Smooth muscle cell (in vitro differentiated cells): Measurements from ENCODE around the gene A2ML1. TPM values are rescaled to one million over a fixed set of nuclear protein-coding genes. Genes with fewer than 3 reads are reported as not detected.
"Not testable (repeated sequence)": the region's sequence is repeated elsewhere in the genome, so short reads cannot be mapped to it uniquely, and the experiment has no call there.

Experiments
- DNase-seq: peaks from one replicate; lab custom pipeline; 2025; ENCODE audit not compliant: unreplicated experiment; lab: John Stamatoyannopoulos, UW
- H2AFZ ChIP-seq: fragments of 200-600 bp; sonication (generic); 2 replicates; pipeline ENCODE4 v1.6.0; 2016; ENCODE audit warnings: antibody characterized with exemption, low read depth, mild to moderate bottlenecking
- H3F3A ChIP-seq: fragments of 200-600 bp; sonication (generic); 2 replicates; pipeline ENCODE4 v1.6.0; 2017; ENCODE audit warnings: antibody characterized with exemption, low read depth
- H3K27ac ChIP-seq: fragments of 200-600 bp; sonication (generic); 2 replicates; pipeline ENCODE4 v1.5.1; 2016; ENCODE audit warnings: low read depth, mild to moderate bottlenecking
- H3K27me3 ChIP-seq: fragments of 200-600 bp; sonication (generic); 2 replicates; pipeline ENCODE4 v1.6.1; 2016; ENCODE audit warnings: low read depth, mild to moderate bottlenecking
- H3K36me3 ChIP-seq: fragments of 200-600 bp; sonication (generic); 2 replicates; pipeline ENCODE4 v1.5.1; 2016; ENCODE audit warnings: low read depth
- H3K4me1 ChIP-seq: fragments of 200-600 bp; sonication (generic); 2 replicates; pipeline ENCODE4 v1.5.1; 2016; ENCODE audit warnings: low read depth
- H3K4me2 ChIP-seq: fragments of 200-600 bp; sonication (generic); 2 replicates; pipeline ENCODE4 v1.6.0; 2016; ENCODE audit warnings: mild to moderate bottlenecking
- H3K4me3 ChIP-seq: fragments of 200-600 bp; sonication (generic); 2 replicates; pipeline ENCODE4 v1.5.1; 2016; ENCODE audit warnings: mild to moderate bottlenecking
- H3K79me2 ChIP-seq: fragments of 200-600 bp; sonication (generic); 2 replicates; pipeline ENCODE4 v1.6.0; 2016; ENCODE audit warnings: low read depth, mild to moderate bottlenecking
- H3K9ac ChIP-seq: fragments of 200-600 bp; sonication (generic); 2 replicates; pipeline ENCODE4 v1.6.0; 2016; ENCODE audit warnings: low read depth
- H3K9me3 ChIP-seq: fragments of 200-600 bp; sonication (generic); replicated peaks from 2 replicates; pipeline ENCODE4 v1.5.1; 2016; ENCODE audit warnings: low read depth
- H4K20me1 ChIP-seq: fragments of 200-600 bp; sonication (generic); 2 replicates; pipeline ENCODE4 v1.6.0; 2016; ENCODE audit warnings: low read depth
- CTCF ChIP-seq: fragments of 200-600 bp; sonication (generic); IDR thresholded peaks from 2 replicates; pipeline ENCODE4 v1.5.1; 2017; ENCODE audit warnings: borderline replicate concordance, mild to moderate bottlenecking, antibody characterized with exemption; ENCODE audit not compliant: insufficient read depth, poor library complexity, severe bottlenecking
- WGBS: methylation state at CpG from one replicate; pipeline ENCODE4 v1.1.7; 2016; ENCODE audit warnings: low lambda C conversion rate; 5-methylcytosine and 5-hydroxymethylcytosine counted together
- polyA plus RNA-seq: library from polyadenylated mRNA; unstranded; fragments of >200 nt; fragmentation: Nextera tagmentation; extraction: Ambion mirVana; gene quantifications from 2 replicates; pipeline ENCODE4 v1.2.1, GENCODE V29; 2016
- total RNA-seq: library from RNA; depleted of rRNA; stranded (reverse); fragments of >200 nt; gene quantifications from 2 replicates; pipeline ENCODE4 v1.2.3, GENCODE V29; 2014

The A2ML1 gene
- total and polyA plus RNA-seq, 2 experiments from 2014 or later, result 2.4 to 10.0 TPM

GRCh38 chr12:8916154-8916553, 93.7 kb downstream of the A2ML1 start:
- no peak overlapping the region for H3K9ac ChIP-seq
- no peaks in the 10 kb centered on the region for H3K27me3 ChIP-seq
- no peaks in the 10 kb centered on the region for H3K9me3 ChIP-seq
- peak overlapping the region; percentile 92 for H3K4me2 ChIP-seq
- H2AFZ ChIP-seq, result no peak overlapping the region
- H3K4me3 ChIP-seq, result peak overlapping the region; percentile 93
- H3F3A ChIP-seq, result peaks cover 4% of the 10 kb centered on the region
- peaks cover 6% of the 10 kb centered on the region for H3K36me3 ChIP-seq
- H3K4me1 ChIP-seq, result peaks cover 33% of the 10 kb centered on the region
- DNase-seq, result no peak
- TF ChIP-seq CTCF, result no peak
- no peak overlapping the region for H3K27ac ChIP-seq
- no peaks in the 10 kb centered on the region for H4K20me1 ChIP-seq
- H3K79me2 ChIP-seq, result peaks cover 25% of the 10 kb centered on the region

DNA sequence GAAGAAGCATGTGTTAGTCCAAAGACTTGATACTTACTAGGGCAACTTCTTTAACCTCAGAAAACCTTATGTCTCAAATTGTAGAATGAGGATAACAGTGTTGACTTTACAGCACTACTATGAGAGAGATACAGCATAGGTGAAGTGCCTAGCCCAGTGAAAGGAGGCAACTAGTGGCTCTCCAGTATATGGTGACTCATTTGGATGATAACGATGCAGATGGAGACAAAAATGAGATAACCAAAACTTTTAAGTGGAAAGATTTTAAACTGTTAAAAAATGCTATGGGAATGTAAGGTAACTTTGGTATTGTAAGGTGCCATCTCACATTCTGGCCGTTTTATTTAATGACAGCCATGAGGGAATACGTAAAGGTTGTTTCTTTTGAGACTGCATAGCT, 94.6 kb downstream of the A2ML1 start:
- H3K36me3 ChIP-seq, result peaks cover 6% of the 10 kb centered on the region
- H3K4me2 ChIP-seq, result no peak overlapping the region
- no peak for TF ChIP-seq CTCF
- no peak overlapping the region for H3K4me3 ChIP-seq
- H3K27me3 ChIP-seq, result no peaks in the 10 kb centered on the region
- DNase-seq, result no peak
- no peaks in the 10 kb centered on the region for H3K9me3 ChIP-seq
- H4K20me1 ChIP-seq, result no peaks in the 10 kb centered on the region
- 72% methylated on average over 3 of the region's 3 CpGs for WGBS
- H3K9ac ChIP-seq, result no peak overlapping the region
- H3K79me2 ChIP-seq, result peaks cover 25% of the 10 kb centered on the region
- H3F3A ChIP-seq, result peaks cover 4% of the 10 kb centered on the region
- peaks cover 27% of the 10 kb centered on the region for H3K4me1 ChIP-seq
- H3K27ac ChIP-seq, result no peak overlapping the region
- no peak overlapping the region for H2AFZ ChIP-seq

DNA sequence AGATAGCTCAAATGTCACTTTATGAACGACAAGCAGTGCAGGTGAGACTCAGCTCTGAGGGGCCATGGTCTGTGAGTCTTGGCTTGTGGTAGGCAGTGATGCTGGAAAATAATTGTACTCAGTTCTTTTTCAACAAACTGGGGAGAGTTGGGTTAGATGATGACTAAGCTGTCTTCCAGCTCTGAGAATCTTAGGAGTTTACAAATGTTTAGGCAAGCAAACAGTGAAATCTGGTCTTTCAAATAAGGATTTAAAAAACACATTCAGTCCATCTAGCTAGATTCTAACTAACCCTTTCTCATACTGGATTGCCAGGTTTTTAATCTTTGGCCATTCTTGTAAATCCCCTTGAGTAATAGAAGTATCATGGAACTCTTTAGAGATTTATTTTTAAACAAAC, 95.3 kb downstream of the A2ML1 start:
- peak overlapping the region; percentile 14 for H3K27ac ChIP-seq
- H3K4me1 ChIP-seq, result peaks cover 22% of the 10 kb centered on the region
- 71% methylated on average over 1 of the region's 1 CpG for WGBS
- peaks cover 25% of the 10 kb centered on the region for H3K79me2 ChIP-seq
- no peak for DNase-seq
- peaks cover 6% of the 10 kb centered on the region for H3K36me3 ChIP-seq
- H3K9ac ChIP-seq, result no peak overlapping the region
- TF ChIP-seq CTCF, result no peak
- H3F3A ChIP-seq, result peaks cover 4% of the 10 kb centered on the region
- H3K4me2 ChIP-seq, result peak overlapping the region; percentile 49
- H3K4me3 ChIP-seq, result no peak overlapping the region
- no peak overlapping the region for H2AFZ ChIP-seq
- H3K27me3 ChIP-seq, result no peaks in the 10 kb centered on the region
- H3K9me3 ChIP-seq, result no peaks in the 10 kb centered on the region
- no peaks in the 10 kb centered on the region for H4K20me1 ChIP-seq

DNA sequence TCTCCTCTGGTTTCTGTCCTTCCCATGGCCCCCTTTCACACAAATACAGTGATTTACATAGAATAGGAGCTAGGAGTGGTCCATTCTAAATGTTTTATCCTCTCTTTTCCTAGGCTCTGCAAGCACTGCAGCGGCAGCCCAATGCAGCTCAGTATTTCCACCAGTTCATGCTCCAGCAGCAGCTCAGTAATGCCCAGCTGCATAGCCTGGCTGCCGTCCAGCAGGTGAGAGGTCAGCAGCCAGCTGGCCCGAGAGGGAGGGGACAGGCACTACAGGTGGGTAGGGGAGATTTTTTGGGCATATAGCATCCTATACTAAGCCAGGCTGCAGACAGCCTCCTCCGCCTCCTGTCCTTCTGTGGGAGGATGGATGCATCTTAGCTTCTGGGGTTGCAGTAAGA, 97.2 kb downstream of the A2ML1 start:
- not testable (repeated sequence) for H4K20me1 ChIP-seq, H3K4me3 ChIP-seq, H3K9me3 ChIP-seq, H3K27ac ChIP-seq, H2AFZ ChIP-seq, DNase-seq, H3K36me3 ChIP-seq, H3K9ac ChIP-seq, H3K4me2 ChIP-seq, H3K27me3 ChIP-seq, H3F3A ChIP-seq
- peaks cover 25% of the 10 kb centered on the region for H3K79me2 ChIP-seq
- peaks cover 13% of the 10 kb centered on the region for H3K4me1 ChIP-seq
- WGBS, result 98% methylated on average over 4 of the region's 4 CpGs
